GM21526 (cell line): Measurements from ENCODE around the gene ECHDC1.

Source experiments
- ATAC-seq: cut with Tn5 transposase; IDR thresholded peaks from one replicate; pipeline ENCODE4 v1.9.1; 2021; ENCODE audit warnings: moderate library complexity; ENCODE audit not compliant: unreplicated experiment, low FRiP score

Gene ECHDC1

DNA sequence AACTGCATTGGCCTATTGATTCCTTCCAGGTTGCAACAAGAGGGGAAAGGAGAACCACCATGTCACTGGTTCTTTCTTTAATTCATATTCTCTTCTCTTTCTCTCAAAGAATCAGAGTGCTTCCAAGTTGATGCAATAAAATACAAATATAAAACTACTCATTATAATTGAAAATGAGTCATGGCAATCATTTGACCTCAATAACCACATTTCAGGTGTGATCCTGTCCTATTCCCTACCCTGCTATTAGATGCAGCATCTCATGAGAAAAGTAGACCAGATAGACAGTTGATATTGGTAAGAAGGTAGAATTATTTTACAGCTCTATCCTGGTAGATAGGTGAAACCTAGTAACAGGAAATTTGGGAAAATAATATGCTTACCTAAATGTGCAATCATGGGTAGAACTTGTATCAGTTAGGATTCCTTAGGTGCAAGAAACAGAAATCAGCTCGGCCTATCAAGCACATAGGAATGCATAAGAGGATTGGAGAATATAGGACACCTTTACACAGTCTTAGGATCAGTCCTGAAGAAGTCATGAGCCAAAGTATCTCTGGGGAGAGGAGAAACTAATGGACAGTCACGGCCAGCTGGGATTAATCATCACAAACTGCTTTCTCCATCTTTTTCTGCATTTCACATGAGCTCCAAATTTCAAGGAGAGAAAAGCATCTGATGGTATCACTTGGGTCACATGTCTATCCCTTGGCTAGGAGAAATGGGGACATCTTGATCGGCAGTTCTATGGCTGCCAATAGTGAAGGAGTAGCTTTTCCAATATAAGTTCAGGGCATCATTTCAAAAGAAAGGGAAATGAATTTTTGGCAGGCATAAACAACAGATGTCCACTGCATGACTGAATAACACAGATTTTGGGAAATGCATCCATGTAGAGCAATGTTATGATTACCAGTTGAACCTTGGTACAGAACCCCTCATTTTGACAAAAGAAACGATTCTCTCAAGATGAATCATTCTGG is 96.0 kb downstream of the ECHDC1 start:
- ATAC-seq = no peak

DNA sequence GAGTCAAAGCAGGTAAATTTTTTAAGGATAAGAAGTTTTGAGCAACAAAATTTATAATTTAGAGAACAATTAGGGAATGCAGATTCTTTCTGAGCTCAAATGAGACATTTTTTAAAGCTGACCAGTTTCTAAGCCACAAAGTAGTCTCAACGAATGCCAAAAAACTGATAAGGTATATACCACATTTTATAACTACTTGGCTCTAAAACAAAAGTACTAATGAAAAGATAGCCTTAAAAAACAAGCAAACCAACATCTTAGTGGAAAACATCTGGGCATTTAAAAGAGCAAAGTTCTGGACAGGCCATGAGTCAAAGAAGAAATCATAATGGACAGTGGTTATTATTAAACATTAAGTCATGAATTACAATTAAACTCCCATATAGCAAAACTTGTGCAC is 99.9 kb downstream of the ECHDC1 start:
- no peak for ATAC-seq
